ENCODE measurements around the gene KIAA1217. TPM values are rescaled to one million over a fixed set of nuclear protein-coding genes. Genes with fewer than 3 reads are reported as not detected.

Gene KIAA1217
- total RNA-seq, 4 donors from 2014 or later, result 67.3 to 104 (median 89.8) TPM

DNA sequence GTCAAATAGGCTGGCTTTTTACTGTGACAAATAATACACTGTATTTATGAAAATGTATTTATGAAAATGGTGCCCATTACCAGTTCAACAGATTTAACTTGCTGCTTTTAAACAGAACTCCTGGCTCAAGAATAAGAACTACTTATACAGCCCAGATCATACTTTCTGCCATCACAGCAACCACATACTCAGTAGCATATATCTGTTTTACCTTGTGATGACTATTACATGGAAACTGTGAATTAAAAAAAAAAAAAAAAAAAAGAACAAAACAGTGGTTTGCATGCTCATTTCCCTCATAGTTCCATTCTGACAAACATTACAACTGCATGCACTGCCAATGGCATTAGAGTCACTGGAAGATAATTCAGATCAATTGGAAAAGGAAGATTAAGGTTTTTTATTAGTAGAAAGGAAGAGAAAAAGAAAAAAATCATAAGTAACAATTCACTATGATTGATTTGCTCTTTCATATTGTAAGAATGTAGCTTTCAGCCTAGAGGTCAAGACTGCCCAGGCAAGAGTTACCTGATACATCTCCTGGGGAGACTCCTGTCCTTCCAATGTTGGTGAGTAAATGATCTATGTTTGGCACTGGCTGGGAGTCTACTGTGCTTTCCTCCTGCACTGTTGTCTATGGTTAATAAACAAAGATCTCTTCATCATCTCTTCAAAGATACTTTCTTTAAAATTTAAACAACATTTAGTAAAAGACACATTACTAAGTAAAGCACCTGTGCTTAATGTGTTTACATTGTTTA lies 381.9 kb downstream of the KIAA1217 start:
- peaks cover 35% of the 10 kb centered on the region in 2 donors for H3K36me3 ChIP-seq
- no peaks in the 10 kb centered on the region for H3K4me1 ChIP-seq
- no peaks in the 10 kb centered on the region for H3K9me3 ChIP-seq
- no peak for TF ChIP-seq POLR2A (IDR thresholded peaks at IDR 0.05)
- TF ChIP-seq, protein P1, sequence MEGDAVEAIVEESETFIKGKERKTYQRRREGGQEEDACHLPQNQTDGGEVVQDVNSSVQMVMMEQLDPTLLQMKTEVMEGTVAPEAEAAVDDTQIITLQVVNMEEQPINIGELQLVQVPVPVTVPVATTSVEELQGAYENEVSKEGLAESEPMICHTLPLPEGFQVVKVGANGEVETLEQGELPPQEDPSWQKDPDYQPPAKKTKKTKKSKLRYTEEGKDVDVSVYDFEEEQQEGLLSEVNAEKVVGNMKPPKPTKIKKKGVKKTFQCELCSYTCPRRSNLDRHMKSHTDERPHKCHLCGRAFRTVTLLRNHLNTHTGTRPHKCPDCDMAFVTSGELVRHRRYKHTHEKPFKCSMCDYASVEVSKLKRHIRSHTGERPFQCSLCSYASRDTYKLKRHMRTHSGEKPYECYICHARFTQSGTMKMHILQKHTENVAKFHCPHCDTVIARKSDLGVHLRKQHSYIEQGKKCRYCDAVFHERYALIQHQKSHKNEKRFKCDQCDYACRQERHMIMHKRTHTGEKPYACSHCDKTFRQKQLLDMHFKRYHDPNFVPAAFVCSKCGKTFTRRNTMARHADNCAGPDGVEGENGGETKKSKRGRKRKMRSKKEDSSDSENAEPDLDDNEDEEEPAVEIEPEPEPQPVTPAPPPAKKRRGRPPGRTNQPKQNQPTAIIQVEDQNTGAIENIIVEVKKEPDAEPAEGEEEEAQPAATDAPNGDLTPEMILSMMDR (IDR thresholded peaks at IDR 0.05), result no peak
- H3K4me3 ChIP-seq (replicated peaks in 1 of 3), result no peak overlapping the region
- H3K27ac ChIP-seq, result no peak overlapping the region
- DNase-seq, result no peak
- H3K27me3 ChIP-seq, result no peaks in the 10 kb centered on the region
- intact Hi-C loops (cut with DNase I), result no loop called here

DNA sequence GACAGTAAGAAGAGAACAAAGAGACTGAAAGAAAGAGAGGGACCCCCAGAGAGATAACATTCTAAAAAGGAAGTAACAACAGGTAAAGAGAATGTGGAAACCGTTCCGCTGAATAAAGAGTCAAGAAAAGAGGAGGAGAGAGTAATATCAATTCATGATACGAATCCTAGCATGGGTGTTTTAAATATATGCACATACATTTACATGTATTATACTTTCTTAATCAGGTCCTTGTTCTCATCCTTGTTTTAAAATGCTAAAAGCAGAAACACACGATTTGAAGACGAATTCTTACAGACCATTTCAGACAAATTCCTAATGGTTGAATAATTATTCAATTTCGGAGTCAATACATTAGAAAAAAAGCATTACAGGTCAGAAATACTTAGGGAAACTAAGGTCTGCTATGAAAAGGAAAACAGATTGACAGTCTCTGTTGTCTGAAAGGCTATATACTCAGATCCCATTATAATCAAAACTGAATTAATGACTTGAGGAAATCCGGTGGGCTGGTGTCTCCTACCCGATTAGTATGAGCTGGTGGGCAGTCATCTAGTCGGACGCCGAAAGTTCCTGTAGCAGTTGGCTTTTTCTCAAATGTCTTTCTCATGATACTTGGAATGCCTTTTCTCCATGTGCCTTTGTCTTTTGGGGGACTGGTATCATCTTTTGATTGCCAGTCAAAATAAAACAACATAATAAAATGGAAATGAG lies 387.4 kb downstream of the KIAA1217 start:
- H3K27ac ChIP-seq, result no peak overlapping the region
- H3K4me1 ChIP-seq, result no peaks in the 10 kb centered on the region
- intact Hi-C loops (cut with DNase I), result no loop called here
- no peak for TF ChIP-seq POLR2A (IDR thresholded peaks at IDR 0.05)
- TF ChIP-seq, protein P1 (IDR thresholded peaks at IDR 0.05), result no peak
- H3K4me3 ChIP-seq (replicated peaks in 1 of 3), result no peak overlapping the region
- H3K27me3 ChIP-seq, result no peaks in the 10 kb centered on the region
- peaks cover 26 to 42% of the 10 kb centered on the region in 2 donors for H3K36me3 ChIP-seq
- DNase-seq, result no peak
- H3K9me3 ChIP-seq, result no peaks in the 10 kb centered on the region
- WGBS, 2 donors, result 90 to 95% methylated on average over 11 of the region's 11 CpGs

DNA sequence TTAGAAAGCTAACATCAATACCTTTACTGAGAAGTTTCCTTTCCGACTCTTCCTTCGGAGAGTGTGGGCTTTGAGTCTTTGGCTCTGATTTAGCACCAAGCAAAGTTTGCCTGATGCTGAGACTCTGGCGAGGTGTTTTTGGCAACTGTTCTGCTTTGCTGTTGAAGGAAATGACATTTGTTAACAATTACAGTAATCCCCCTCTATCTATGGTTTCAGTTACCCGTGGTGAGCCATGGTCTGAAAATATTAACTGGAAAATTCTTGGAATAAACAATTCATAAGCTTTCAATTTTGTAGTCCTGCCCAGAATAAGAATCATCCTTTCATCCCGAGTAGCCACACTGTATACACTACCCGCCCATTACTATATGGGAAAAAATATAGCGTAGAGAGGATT lies 388.5 kb downstream of the KIAA1217 start:
- peaks cover 18 to 35% of the 10 kb centered on the region in 2 donors for H3K36me3 ChIP-seq
- H3K27ac ChIP-seq, result no peak overlapping the region
- intact Hi-C loops (cut with DNase I), result no loop called here
- H3K4me1 ChIP-seq, result no peaks in the 10 kb centered on the region
- no peak for DNase-seq
- H3K27me3 ChIP-seq, result no peaks in the 10 kb centered on the region
- TF ChIP-seq POLR2A (IDR thresholded peaks at IDR 0.05), result no peak
- TF ChIP-seq, protein P1 (IDR thresholded peaks at IDR 0.05), result no peak
- no peak overlapping the region for H3K4me3 ChIP-seq (replicated peaks in 1 of 3)
- 94% methylated on average over 7 of the region's 7 CpGs for WGBS, 2 donors
- H3K9me3 ChIP-seq, result no peaks in the 10 kb centered on the region

MicroRNA genes within 50 kb of the gene (microRNA counts, 767-probe panel; counts per million panel counts)
- 0 to 3,109 counts per million in 2 donors for microRNA hsa-miR-603

Small RNA genes lying within 50 kb of the gene (microRNA-seq; reads per million reads assigned to microRNA genes)
- gene MIR603, result not detected

Small RNA genes lying within 50 kb of the gene (small RNA-seq; reads per million reads assigned to genes)
- gene AC063961.1, result not detected
- gene MIR603, result not detected

All from thyroid gland (tissue), 4 donors.